Upper lobe of left lung (tissue), 6 donors: ENCODE data around the gene AGR2. TPM values are rescaled to one million over a fixed set of nuclear protein-coding genes. Genes with fewer than 3 reads are reported as not detected.
A peak's percentile ranks its signal among the peaks of the same experiment; 100 is the strongest.

Experiments used
- ATAC-seq, 2 donors: fragments of 200-7000 bp; cut with Tn5 transposase; one replicate each; pipeline ENCODE4 v1.9.1; 2022; ENCODE audit warnings: mild to moderate bottlenecking in 2 of 2, moderate library complexity in 2 of 2; ENCODE audit not compliant: low FRiP score in 2 of 2
- DNase-seq, 2 donors: peaks; one replicate each; pipeline ENCODE4 v3.0.0-alpha.2; 2019 to 2020
- H3K27ac ChIP-seq, 4 donors: fragments of 200-600 bp; sonication (generic); one replicate each; pipeline ENCODE4 v1.5.1; 2016 to 2019
- H3K27me3 ChIP-seq, 4 donors: fragments of 200-600 bp; sonication (generic); one replicate each; pipeline ENCODE4 v1.5.1; 2017 to 2019
- H3K36me3 ChIP-seq, 4 donors: fragments of 200-600 bp; sonication (generic); one replicate each; pipeline ENCODE4 v1.5.1; 2016 to 2019
- H3K4me1 ChIP-seq, 4 donors: fragments of 200-600 bp; sonication (generic); one replicate each; pipeline ENCODE4 v1.5.1; 2018 to 2019
- H3K4me3 ChIP-seq, 4 donors: fragments of 200-600 bp; sonication (generic); one replicate each; pipeline ENCODE4 v1.5.1; 2017 to 2019; ENCODE audit warnings: mild to moderate bottlenecking in 2 of 4, moderate library complexity in 1 of 4
- H3K9me3 ChIP-seq, 4 donors: fragments of 200-600 bp; sonication (generic); one replicate each; pipeline ENCODE4 v1.5.1; 2018 to 2019
- EP300 ChIP-seq, 4 donors: sonication (generic); formaldehyde crosslinking; IDR thresholded peaks; one replicate each; pipeline ENCODE4 v1.5.1; 2017; ENCODE audit warnings: antibody characterized with exemption in 4 of 4, control low read depth in 2 of 4
- POLR2A ChIP-seq, 4 donors: fragments of 450-650 bp; IDR thresholded peaks; one replicate each; pipeline ENCODE4 v1.5.1; 2016 to 2017; ENCODE audit warnings: antibody characterized with exemption in 4 of 4, mild to moderate bottlenecking in 2 of 4
- POLR2AphosphoS5 ChIP-seq, 2 donors: sonication (generic); formaldehyde crosslinking; IDR thresholded peaks; one replicate each; pipeline ENCODE4 v1.5.1; 2017; ENCODE audit warnings: antibody characterized with exemption in 2 of 2
- WGBS, 2 donors: methylation state at CpG; one replicate each; pipeline ENCODE4 v1.1.5; 2017 to 2018; 5-methylcytosine and 5-hydroxymethylcytosine counted together
- total RNA-seq, 6 donors: library from RNA; depleted of rRNA in 4 of 6; stranded (reverse); fragments of >200 nt in 4 of 6; gene quantifications; one replicate each; pipeline versions ENCODE4 v1.1.0 to v1.2.1, GENCODE V29; 2016 to 2021
- TF ChIP-seq, protein P1 (sequence below), 6 experiments: fragments of 450-650 bp in 4 of 6; fragments of 200-600 bp in 2 of 6; sonication (generic) in 2 of 6; IDR thresholded peaks; one replicate each; pipeline ENCODE4 v1.5.1; 2016 to 2019; ENCODE audit warnings: antibody characterized with exemption in 6 of 6
- donor health status: DM: no; HTN: no; CAD: no; lungs with moderate emphysema.
- donor health status: DM: no; HTN: yes; CAD: no; lungs with severe emphysema.

Gene AGR2
- total RNA-seq, 6 donors from 2014 or later = 6.3 to 126 (median 44.8) TPM

DNA sequence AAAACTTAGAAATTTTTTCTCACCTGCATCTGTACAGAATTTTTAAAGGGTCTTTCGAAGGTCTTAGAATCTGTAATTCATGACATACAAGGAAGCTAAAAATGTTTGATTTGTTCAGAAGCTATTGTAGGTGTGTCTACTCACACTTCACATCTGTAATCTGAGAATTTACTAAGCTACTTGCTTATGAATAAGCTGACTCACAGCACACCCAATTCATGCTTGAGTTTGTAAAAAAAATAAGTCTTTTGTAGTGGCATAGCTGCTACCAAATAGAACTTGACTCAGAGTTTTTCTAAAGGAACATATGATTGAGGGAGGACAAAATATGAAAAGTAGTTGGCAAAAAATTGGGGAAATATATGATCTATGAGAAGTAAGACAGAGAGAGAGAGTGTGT lies 12.7 kb upstream of the AGR2 start:
- DNase-seq (no peak), ATAC-seq (no peak)
- 73 to 75% methylated on average over 1 of the region's 1 CpG for WGBS, 2 donors
- Histone ChIP-seq H3K27me3 (no peaks in the 10 kb centered on the region), H3K4me1 (peaks cover 0 to 3% (median 0%) of the 10 kb centered on the region in 4 donors), H3K4me3 (no peak overlapping the region), H3K36me3 (no peaks in the 10 kb centered on the region), H3K9me3 (no peaks in the 10 kb centered on the region), H3K27ac (no peak overlapping the region)
- no peak for TF ChIP-seq POLR2AphosphoS5 (IDR thresholded peaks at IDR 0.05)
- TF ChIP-seq, protein P1, sequence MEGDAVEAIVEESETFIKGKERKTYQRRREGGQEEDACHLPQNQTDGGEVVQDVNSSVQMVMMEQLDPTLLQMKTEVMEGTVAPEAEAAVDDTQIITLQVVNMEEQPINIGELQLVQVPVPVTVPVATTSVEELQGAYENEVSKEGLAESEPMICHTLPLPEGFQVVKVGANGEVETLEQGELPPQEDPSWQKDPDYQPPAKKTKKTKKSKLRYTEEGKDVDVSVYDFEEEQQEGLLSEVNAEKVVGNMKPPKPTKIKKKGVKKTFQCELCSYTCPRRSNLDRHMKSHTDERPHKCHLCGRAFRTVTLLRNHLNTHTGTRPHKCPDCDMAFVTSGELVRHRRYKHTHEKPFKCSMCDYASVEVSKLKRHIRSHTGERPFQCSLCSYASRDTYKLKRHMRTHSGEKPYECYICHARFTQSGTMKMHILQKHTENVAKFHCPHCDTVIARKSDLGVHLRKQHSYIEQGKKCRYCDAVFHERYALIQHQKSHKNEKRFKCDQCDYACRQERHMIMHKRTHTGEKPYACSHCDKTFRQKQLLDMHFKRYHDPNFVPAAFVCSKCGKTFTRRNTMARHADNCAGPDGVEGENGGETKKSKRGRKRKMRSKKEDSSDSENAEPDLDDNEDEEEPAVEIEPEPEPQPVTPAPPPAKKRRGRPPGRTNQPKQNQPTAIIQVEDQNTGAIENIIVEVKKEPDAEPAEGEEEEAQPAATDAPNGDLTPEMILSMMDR (IDR thresholded peaks at IDR 0.05) = no peak

DNA sequence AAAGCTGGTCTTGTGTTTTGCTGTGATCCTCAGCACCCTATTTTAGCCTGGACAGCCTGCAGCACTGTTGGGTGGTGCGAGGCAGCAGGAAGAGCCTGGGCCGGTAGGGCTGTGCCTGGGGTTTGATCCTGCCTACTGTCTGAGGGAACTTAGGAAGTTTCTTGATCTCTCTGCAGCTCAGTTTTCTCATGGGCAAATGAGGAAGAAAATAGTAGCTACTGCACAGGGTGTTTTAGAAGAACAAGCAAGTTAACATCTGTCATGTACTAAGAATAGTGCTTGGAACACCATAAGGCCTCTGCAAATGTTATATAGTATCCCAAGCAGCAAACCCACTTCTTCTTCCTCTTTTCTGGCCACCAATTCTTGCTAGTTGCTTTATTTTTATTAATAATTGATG lies 12.0 kb upstream of the AGR2 start:
- ATAC-seq = peak; percentile 34 to 72
- 28 to 69% methylated on average over 2 of the region's 2 CpGs for WGBS, 2 donors
- no peak for TF ChIP-seq POLR2A (IDR thresholded peaks at IDR 0.05)
- TF ChIP-seq POLR2AphosphoS5 (IDR thresholded peaks at IDR 0.05) = no peak
- TF ChIP-seq EP300 (IDR thresholded peaks at IDR 0.05) = no peak
- TF ChIP-seq, protein P1 (IDR thresholded peaks at IDR 0.05) = no peak

DNA sequence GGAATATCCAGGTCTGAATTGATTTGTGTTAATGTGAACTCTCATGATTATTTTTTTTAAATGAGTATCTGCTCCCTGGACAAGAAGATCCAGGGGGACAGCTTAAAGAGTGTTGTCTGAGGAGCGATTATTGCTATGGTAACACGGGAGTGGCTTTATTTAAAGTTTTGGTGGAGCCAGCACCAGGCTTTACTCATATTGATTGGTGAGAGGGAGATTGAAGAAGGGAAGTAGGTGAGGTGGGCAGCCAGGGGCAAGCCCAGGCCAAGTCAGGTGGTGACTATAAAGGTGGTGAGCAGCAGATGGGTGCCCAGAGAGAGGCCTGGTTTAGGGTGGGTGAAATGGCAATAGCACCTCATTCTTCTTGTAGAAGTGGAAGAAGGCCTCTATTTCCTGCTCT lies 10.2 kb upstream of the AGR2 start:
- TF ChIP-seq POLR2A (IDR thresholded peaks at IDR 0.05) (no peak), EP300 (IDR thresholded peaks at IDR 0.05) (no peak), POLR2AphosphoS5 (IDR thresholded peaks at IDR 0.05) (no peak)
- TF ChIP-seq, protein P1 (IDR thresholded peaks at IDR 0.05) = no peak
- H3K4me1 ChIP-seq = peaks cover 0 to 3% (median 0%) of the 10 kb centered on the region in 4 donors
- WGBS, 2 donors = 92 to 96% methylated on average over 2 of the region's 2 CpGs
- H3K4me3 ChIP-seq = no peak overlapping the region
- H3K9me3 ChIP-seq = no peaks in the 10 kb centered on the region
- H3K27ac ChIP-seq = no peak overlapping the region
- no peaks in the 10 kb centered on the region for H3K27me3 ChIP-seq
- DNase-seq (no peak), ATAC-seq (no peak)
- no peaks in the 10 kb centered on the region for H3K36me3 ChIP-seq

More for the DNA sequence above, 12.0 kb upstream of the AGR2 start:
- Histone ChIP-seq H3K9me3 (no peaks in the 10 kb centered on the region), H3K36me3 (no peaks in the 10 kb centered on the region), H3K4me3 (no peak overlapping the region), H3K4me1 (peaks cover 0 to 3% (median 0%) of the 10 kb centered on the region in 4 donors), H3K27me3 (no peaks in the 10 kb centered on the region), H3K27ac (no peak overlapping the region)
- DNase-seq = peak in 1 of 2 donors; percentile 13

DNA sequence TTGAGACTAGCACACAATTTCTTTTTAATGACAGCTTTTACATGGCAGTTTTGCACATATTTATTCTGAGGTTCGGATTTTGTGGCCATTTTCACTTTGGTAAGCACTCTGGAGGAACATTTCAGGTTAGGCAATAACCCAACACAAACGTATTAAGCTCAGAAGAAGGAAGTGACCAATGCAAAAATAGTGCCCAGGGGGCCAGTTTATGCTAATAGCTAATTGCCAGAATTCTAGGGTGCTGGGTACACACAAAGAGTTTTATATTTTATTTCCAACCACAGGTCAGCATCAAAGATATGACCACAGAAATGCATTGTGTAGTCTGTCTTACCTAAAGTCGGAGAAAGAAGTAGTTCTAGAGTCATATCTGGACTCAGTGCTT lies 8.4 kb upstream of the AGR2 start:
- DNase-seq = no peak
- Histone ChIP-seq H3K9me3 (no peaks in the 10 kb centered on the region), H3K36me3 (no peaks in the 10 kb centered on the region), H3K27me3 (no peaks in the 10 kb centered on the region), H3K4me1 (peaks cover 0 to 3% (median 0%) of the 10 kb centered on the region in 4 donors), H3K27ac (peak overlapping the region in 3 of 4 donors; percentile 19 to 49 (median 26)), H3K4me3 (no peak overlapping the region)
- no peak for TF ChIP-seq EP300 (IDR thresholded peaks at IDR 0.05)
- TF ChIP-seq POLR2A (IDR thresholded peaks at IDR 0.05) = no peak
- TF ChIP-seq POLR2AphosphoS5 (IDR thresholded peaks at IDR 0.05) = no peak
- TF ChIP-seq, protein P1 (IDR thresholded peaks at IDR 0.05) = no peak
- 41 to 57% methylated on average over 3 of the region's 3 CpGs for WGBS, 2 donors
- ATAC-seq = peak in 1 of 2 donors; percentile 47

DNA sequence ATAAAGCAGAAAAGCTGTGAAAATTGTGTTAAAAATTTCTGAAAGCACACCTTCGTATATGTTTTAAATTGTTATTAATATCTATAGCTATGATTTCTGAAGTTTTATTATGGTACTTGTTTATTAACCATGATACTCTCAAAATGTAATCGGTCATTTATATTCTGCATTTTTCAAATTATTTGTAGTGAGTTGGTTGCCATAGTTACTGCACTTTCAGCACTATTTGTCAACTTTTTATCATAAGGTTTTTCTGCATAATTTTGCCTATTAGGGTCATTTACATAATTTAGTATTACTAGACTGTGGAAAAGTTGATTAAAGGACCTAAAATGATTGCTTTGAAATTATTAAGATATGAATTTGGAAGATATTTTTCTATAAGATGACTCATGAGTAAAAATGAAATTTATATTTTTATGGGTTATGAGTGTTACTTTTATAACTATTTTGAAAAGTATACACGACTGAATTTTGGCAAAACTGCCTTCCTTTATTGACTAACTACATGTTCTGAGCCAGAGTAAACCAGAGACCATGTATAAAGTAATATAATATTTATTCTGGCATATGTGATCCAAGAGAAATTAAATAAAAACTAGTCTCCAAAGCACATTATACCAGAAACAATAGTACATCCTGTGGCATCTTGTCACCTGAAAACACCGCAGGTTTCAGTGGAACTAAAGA lies 7.9 kb upstream of the AGR2 start:
- H3K4me1 ChIP-seq = peaks cover 0 to 3% (median 0%) of the 10 kb centered on the region in 4 donors
- no peaks in the 10 kb centered on the region for H3K36me3 ChIP-seq
- H3K4me3 ChIP-seq = no peak overlapping the region
- peak overlapping the region in 3 of 4 donors; percentile 19 to 49 (median 26) for H3K27ac ChIP-seq
- no peak for TF ChIP-seq EP300 (IDR thresholded peaks at IDR 0.05)
- WGBS, 2 donors = 72 to 76% methylated on average over 4 of the region's 4 CpGs
- H3K27me3 ChIP-seq = no peaks in the 10 kb centered on the region
- no peaks in the 10 kb centered on the region for H3K9me3 ChIP-seq
- no peak for ATAC-seq
- DNase-seq = no peak
